Lower leg skin (tissue), 3 donors: Measurements from ENCODE around the gene PDE6A.

ENCODE experiments used
- POLR2A ChIP-seq, 2 donors: fragments of 450-650 bp; IDR thresholded peaks; one replicate each; pipeline ENCODE4 v1.6.1; 2016 to 2017; ENCODE audit warnings: antibody characterized with exemption in 2 of 2, mild to moderate bottlenecking in 1 of 2, moderate library complexity in 1 of 2
- TF ChIP-seq, protein P1 (sequence below), 3 donors: fragments of 450-650 bp; IDR thresholded peaks; one replicate each; pipeline ENCODE4 v1.5.1; 2016; ENCODE audit warnings: antibody characterized with exemption in 3 of 3, mild to moderate bottlenecking in 3 of 3, moderate library complexity in 2 of 3

DNA sequence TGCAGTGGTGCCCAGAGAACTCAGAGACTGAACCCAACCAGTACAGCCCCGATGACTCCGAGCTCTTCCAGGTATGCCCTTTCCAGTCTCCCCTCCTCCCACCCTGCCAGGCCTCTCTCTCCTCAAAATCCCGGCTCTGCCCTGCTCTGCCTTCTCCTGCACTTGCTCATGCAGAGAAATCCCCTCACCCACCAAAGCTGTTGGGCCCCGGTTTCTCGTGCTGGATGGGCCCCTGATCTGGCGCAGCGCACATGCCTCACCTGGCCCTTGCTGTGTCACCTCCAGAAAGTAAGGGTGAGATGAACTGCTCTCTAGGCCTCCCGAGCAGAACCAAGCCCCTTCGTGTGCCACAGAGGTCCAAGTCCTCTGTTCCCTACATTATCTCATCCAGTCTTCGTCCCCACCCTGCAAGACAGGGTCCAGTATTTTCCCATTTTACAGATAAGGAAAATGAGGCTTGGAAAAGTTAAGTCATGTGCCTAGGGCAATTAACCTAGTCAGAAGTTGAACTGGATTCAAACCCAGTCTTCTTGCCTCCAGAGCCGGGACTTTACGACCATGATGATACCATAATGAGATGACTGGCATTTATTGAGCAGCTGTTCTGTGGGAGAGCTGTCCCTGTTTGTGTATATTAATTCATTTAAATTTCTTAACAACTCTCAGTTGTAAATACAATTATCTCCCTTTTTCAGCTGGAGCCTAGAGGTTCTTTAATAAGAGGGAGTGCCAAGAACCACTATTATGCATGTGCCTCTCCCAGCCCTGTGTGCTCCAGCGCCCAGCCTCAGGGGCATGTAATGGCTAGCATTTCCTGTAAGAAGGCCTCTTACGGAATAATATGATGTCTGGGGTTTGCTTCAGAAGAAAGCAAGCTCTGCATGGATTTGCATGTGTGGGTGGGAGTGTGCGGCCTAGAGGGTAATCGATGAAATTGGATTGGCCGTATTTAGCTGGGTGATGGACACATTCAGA, 123.8 kb downstream of the PDE6A start:
- TF ChIP-seq, protein P1, sequence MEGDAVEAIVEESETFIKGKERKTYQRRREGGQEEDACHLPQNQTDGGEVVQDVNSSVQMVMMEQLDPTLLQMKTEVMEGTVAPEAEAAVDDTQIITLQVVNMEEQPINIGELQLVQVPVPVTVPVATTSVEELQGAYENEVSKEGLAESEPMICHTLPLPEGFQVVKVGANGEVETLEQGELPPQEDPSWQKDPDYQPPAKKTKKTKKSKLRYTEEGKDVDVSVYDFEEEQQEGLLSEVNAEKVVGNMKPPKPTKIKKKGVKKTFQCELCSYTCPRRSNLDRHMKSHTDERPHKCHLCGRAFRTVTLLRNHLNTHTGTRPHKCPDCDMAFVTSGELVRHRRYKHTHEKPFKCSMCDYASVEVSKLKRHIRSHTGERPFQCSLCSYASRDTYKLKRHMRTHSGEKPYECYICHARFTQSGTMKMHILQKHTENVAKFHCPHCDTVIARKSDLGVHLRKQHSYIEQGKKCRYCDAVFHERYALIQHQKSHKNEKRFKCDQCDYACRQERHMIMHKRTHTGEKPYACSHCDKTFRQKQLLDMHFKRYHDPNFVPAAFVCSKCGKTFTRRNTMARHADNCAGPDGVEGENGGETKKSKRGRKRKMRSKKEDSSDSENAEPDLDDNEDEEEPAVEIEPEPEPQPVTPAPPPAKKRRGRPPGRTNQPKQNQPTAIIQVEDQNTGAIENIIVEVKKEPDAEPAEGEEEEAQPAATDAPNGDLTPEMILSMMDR (IDR thresholded peaks at IDR 0.05): no peak
- no peak for TF ChIP-seq POLR2A (IDR thresholded peaks at IDR 0.05)
